Naive thymus-derived CD4-positive, alpha-beta T cell (primary cell): ENCODE results near the gene EME1. TPM values are rescaled to one million over a fixed set of nuclear protein-coding genes. Genes with fewer than 3 reads are reported as not detected.

Experiments
- ATAC-seq: fragments of 150-1000 bp; cut with Tn5 transposase; 2 replicates; pipeline ENCODE4 v1.10.0; 2021; ENCODE audit warnings: mild to moderate bottlenecking, moderate library complexity
- CTCF ChIA-PET: fragments of 350-600 bp; sonication (Branson Sonifier 250); formaldehyde crosslinking; loops from one replicate; lab custom pipeline; 2021; ENCODE audit warnings: antibody characterized with exemption; lab: Charles Lee
- POLR2A ChIA-PET: fragments of 350-600 bp; sonication (Branson Sonifier 250); formaldehyde crosslinking; loops from one replicate; lab custom pipeline; 2021; ENCODE audit warnings: antibody characterized with exemption, inconsistent platforms; lab: Charles Lee
- DNase-seq, 9 donors: peaks; one replicate each; pipeline versions ENCODE4 v3.0.0 to v3.0.0-alpha.2; 2020 to 2022; ENCODE audit warnings: mixed read lengths in 1 of 9
- H3K27ac ChIP-seq: one replicate; pipeline ENCODE4 v1.7.0; 2013; ENCODE audit warnings: mild to moderate bottlenecking, low read depth, low read length, moderate library complexity
- H3K27me3 ChIP-seq, 2 donors: one replicate each; pipeline ENCODE4 v1.7.0; 2013; ENCODE audit warnings: low read length in 2 of 2, mild to moderate bottlenecking in 2 of 2, moderate library complexity in 2 of 2; ENCODE audit not compliant: control insufficient read depth in 2 of 2, insufficient read depth in 2 of 2
- H3K36me3 ChIP-seq, 3 experiments: 1 replicate in 2 of 3; 2 replicates in 1 of 3; pipeline ENCODE4 v1.7.0; 2013; ENCODE audit warnings: low read length in 3 of 3, mild to moderate bottlenecking in 3 of 3, moderate library complexity in 1 of 3; ENCODE audit not compliant: insufficient read depth in 3 of 3, control insufficient read depth in 2 of 3
- H3K4me1 ChIP-seq, 2 donors: one replicate each; pipeline ENCODE4 v1.7.0; 2013; ENCODE audit warnings: low read length in 2 of 2, mild to moderate bottlenecking in 2 of 2, moderate library complexity in 1 of 2; ENCODE audit not compliant: control insufficient read depth in 2 of 2, insufficient read depth in 2 of 2
- H3K4me3 ChIP-seq: 2 replicates; pipeline ENCODE4 v1.7.0; 2013; ENCODE audit warnings: mild to moderate bottlenecking, low read length
- H3K9me3 ChIP-seq, 3 experiments: 1 replicate in 2 of 3; 2 replicates in 1 of 3; pipeline ENCODE4 v1.7.0; 2013; ENCODE audit warnings: low read length in 3 of 3; ENCODE audit not compliant: control insufficient read depth in 2 of 3
- H3K27ac Mint-ChIP-seq, 9 donors: one replicate each; pipeline ENCODE4 v1.8.0; 2020 to 2022; ENCODE audit warnings: mixed read lengths in 9 of 9, mild to moderate bottlenecking in 8 of 9, moderate library complexity in 5 of 9, inconsistent platforms in 2 of 9
- H3K27me3 Mint-ChIP-seq, 5 donors: one replicate each; pipeline ENCODE4 v1.8.0; 2021 to 2022; ENCODE audit warnings: mixed read lengths in 5 of 5, mild to moderate bottlenecking in 1 of 5
- H3K36me3 Mint-ChIP-seq, 5 donors: one replicate each; pipeline ENCODE4 v1.8.0; 2020 to 2022; ENCODE audit warnings: mixed read lengths in 5 of 5, mild to moderate bottlenecking in 3 of 5, inconsistent platforms in 1 of 5
- H3K4me1 Mint-ChIP-seq, 7 donors: one replicate each; pipeline ENCODE4 v1.8.0; 2020 to 2022; ENCODE audit warnings: mixed read lengths in 7 of 7, mild to moderate bottlenecking in 3 of 7, inconsistent platforms in 1 of 7
- H3K4me3 Mint-ChIP-seq, 10 donors: one replicate each; pipeline ENCODE4 v1.8.0; 2020 to 2022; ENCODE audit warnings: mild to moderate bottlenecking in 10 of 10, mixed read lengths in 10 of 10, moderate library complexity in 6 of 10, inconsistent platforms in 2 of 10
- H3K9me3 Mint-ChIP-seq, 11 donors: one replicate each; pipeline ENCODE4 v1.8.0; 2020 to 2022; ENCODE audit warnings: mixed read lengths in 11 of 11, mild to moderate bottlenecking in 4 of 11, inconsistent platforms in 1 of 11, moderate library complexity in 1 of 11
- intact Hi-C, 2 donors: fragments of 100-400 bp; cut with micrococcal nuclease; formaldehyde crosslinking; loops; one replicate each; pipeline ENCODE4 v1.15.1; 2023
- polyA plus RNA-seq, 2 donors: library from polyadenylated mRNA; unstranded; fragments of 300-500 nt; fragmentation: Illumina TruSeq; gene quantifications; one replicate each; pipeline ENCODE4 v1.2.3, GENCODE V29; 2021
- total RNA-seq, 6 experiments: library from RNA in 5 of 6; stranded (reverse) in 5 of 6; gene quantifications; 1 replicate in 5 of 6; 2 replicates in 1 of 6; pipeline ENCODE4 v1.2.3 and lab custom pipeline; 2021 to 2026

EME1 gene
- total and polyA plus RNA-seq, 7 experiments from 2014 or later, result 0.61 to 17.5 (median 2.2) TPM; not detected in 2

DNA sequence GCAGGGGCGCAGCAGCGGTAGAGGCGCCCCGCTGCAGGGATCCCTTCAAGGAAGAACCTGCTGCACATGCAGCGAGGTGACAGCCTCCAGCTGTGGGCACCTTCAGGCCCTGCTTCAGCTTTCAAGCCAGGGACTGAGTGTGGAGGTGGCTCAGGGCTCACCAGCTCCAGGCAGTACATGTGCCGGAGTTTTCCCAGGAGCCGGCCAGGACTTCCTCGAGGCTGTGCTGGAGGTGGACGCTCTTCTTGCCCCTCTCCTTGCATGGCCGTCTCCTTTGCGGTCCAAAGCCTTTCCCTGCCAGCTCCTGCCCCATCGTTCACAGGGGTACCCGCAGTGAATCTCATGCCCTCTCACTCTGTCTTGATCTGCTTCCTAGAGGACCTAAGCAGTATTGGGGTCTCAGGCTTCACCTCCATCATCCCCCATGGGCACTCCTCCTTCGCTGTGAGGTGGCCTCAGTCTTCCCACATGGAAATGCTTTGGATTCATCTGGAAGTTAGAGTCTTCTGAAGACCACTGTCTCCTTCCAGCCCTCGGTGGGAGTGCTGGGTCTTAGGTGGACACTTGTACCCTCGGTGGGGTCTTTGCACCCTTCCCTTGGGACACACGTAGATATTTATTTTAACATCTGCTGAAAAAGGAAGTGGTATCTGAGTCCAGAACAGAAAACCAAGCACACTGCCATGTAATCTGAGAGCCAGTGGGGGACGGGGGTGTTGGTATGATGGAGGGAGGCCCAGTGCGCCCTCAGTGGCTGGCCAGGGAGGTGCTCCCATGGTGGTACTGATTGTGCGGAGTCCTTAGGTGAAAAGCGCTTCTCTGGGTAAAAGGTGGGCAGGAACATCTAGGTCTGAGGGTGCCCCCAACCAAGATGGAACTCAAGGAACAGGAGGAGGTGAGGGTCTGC is 20.1 kb upstream of the EME1 start:
- peaks cover 0 to 51% (median 6%) of the 10 kb centered on the region in 3 experiments for H3K36me3 ChIP-seq
- H3K9me3 ChIP-seq, result no peaks in the 10 kb centered on the region
- no peak overlapping the region for H3K27ac ChIP-seq
- ChIA-PET CTCF (no interaction called here), POLR2A (no interaction called here)
- Mint-ChIP-seq H3K4me1 (peaks cover 16 to 29% (median 19%) of the 10 kb centered on the region in 7 donors), H3K27ac (peak overlapping the region in 4 of 9 donors; percentile 16 to 76 (median 55)), H3K4me3 (no peak overlapping the region), H3K27me3 (no peaks in the 10 kb centered on the region), H3K9me3 (peaks cover 0 to 2% (median 0%) of the 10 kb centered on the region in 11 donors), H3K36me3 (peaks cover 0 to 7% (median 4%) of the 10 kb centered on the region in 5 donors)
- intact Hi-C loops, result no loop called here
- H3K4me1 ChIP-seq, result peaks cover 2 to 4% of the 10 kb centered on the region in 2 donors
- H3K4me3 ChIP-seq, result no peak overlapping the region
- ATAC-seq (no peak), DNase-seq (no peak)
- no peaks in the 10 kb centered on the region for H3K27me3 ChIP-seq

DNA sequence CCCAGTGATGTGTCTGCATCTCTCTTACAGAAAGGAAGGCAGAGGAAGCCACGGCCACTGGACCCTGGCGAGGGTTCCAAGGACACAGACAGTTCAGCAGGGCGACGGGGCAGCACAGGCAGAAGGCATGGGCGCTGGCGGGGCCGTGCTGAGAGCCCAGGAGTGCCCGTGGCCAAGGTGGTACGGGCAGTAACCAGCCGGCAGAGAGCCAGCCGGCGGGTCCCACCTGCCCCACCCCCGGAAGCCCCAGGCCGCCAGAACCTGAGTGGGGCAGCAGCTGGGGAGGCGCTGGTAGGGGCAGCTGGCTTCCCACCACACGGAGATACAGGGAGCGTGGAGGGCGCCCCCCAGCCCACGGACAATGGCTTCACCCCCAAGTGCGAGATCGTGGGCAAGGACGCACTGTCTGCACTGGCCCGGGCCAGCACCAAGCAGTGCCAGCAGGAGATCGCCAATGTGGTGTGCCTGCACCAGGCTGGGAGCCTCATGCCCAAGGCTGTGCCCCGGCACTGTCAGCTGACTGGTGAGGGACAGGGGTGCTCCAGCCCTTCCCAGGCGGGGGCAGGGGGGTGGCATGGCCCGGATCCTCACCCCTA is 19.3 kb upstream of the EME1 start:
- Histone ChIP-seq H3K27ac (no peak overlapping the region), H3K36me3 (peaks cover 0 to 59% (median 6%) of the 10 kb centered on the region in 3 experiments), H3K4me3 (no peak overlapping the region), H3K9me3 (no peaks in the 10 kb centered on the region), H3K4me1 (no peaks in the 10 kb centered on the region), H3K27me3 (no peaks in the 10 kb centered on the region)
- Mint-ChIP-seq H3K36me3 (peaks cover 0 to 7% (median 4%) of the 10 kb centered on the region in 5 donors), H3K9me3 (peaks cover 0 to 2% (median 0%) of the 10 kb centered on the region in 11 donors), H3K27ac (no peak overlapping the region), H3K27me3 (no peaks in the 10 kb centered on the region), H3K4me3 (no peak overlapping the region), H3K4me1 (peaks cover 9 to 23% (median 13%) of the 10 kb centered on the region in 7 donors)
- intact Hi-C loops, result no loop called here
- DNase-seq, result no peak
- ChIA-PET CTCF (no interaction called here), POLR2A (no interaction called here)
- no peak for ATAC-seq

GRCh38 chr17:50354198-50354597 is 18.8 kb upstream of the EME1 start:
- no peak overlapping the region for H3K27ac ChIP-seq
- H3K4me1 ChIP-seq, result no peaks in the 10 kb centered on the region
- POLR2A ChIA-PET, result no interaction called here
- DNase-seq (no peak), ATAC-seq (no peak)
- H3K4me3 ChIP-seq, result no peak overlapping the region
- no peak overlapping the region for H3K4me3 Mint-ChIP-seq
- intact Hi-C loops, result no loop called here
- H3K27me3 Mint-ChIP-seq, result no peaks in the 10 kb centered on the region
- H3K9me3 Mint-ChIP-seq, result peaks cover 0 to 2% (median 0%) of the 10 kb centered on the region in 11 donors
- H3K9me3 ChIP-seq, result no peaks in the 10 kb centered on the region
- H3K27me3 ChIP-seq, result no peaks in the 10 kb centered on the region
- H3K4me1 Mint-ChIP-seq, result peaks cover 5 to 20% (median 11%) of the 10 kb centered on the region in 7 donors
- CTCF ChIA-PET, result no interaction called here
- no peak overlapping the region for H3K27ac Mint-ChIP-seq
- H3K36me3 Mint-ChIP-seq, result peaks cover 0 to 11% (median 4%) of the 10 kb centered on the region in 5 donors
- H3K36me3 ChIP-seq, result peaks cover 0 to 64% (median 6%) of the 10 kb centered on the region in 3 experiments

DNA sequence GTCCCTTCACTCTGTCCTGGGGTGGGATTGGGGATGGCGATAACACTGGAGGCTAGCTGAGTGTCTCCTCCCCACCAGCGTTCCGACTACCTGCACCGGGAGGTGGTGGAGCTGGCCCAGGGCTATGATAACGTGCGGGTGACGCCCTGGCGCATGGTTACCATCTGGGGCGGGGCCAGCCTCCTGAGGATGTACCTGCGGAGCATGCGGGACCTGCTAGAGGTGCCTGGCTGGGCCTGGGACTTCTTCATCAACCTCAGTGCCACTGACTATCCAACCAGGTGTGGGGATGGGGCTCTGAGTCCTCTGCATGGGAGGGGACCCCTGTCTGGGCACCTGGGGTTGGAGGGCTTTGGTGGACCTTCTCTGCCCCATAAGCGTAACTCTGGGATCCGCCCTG is 18.3 kb upstream of the EME1 start:
- peaks cover 0 to 2% (median 0%) of the 10 kb centered on the region in 11 donors for H3K9me3 Mint-ChIP-seq
- ATAC-seq (no peak), DNase-seq (no peak)
- no peak overlapping the region for H3K27ac ChIP-seq
- intact Hi-C loops, result no loop called here
- H3K4me3 ChIP-seq, result no peak overlapping the region
- H3K27me3 Mint-ChIP-seq, result no peaks in the 10 kb centered on the region
- no peak overlapping the region for H3K4me3 Mint-ChIP-seq
- H3K36me3 Mint-ChIP-seq, result peaks cover 0 to 11% (median 4%) of the 10 kb centered on the region in 5 donors
- CTCF ChIA-PET, result no interaction called here
- peaks cover 0 to 69% (median 6%) of the 10 kb centered on the region in 3 experiments for H3K36me3 ChIP-seq
- no peaks in the 10 kb centered on the region for H3K9me3 ChIP-seq
- H3K27me3 ChIP-seq, result no peaks in the 10 kb centered on the region
- POLR2A ChIA-PET, result interaction anchor here (1.1 kb wide), 1 partner anchor 14 kb away, joined by 4 read pairs; no protein-coding TSS in a partner anchor
- peaks cover 4 to 14% (median 9%) of the 10 kb centered on the region in 7 donors for H3K4me1 Mint-ChIP-seq
- H3K27ac Mint-ChIP-seq, result peak overlapping the region in 1 of 9 donors; percentile 70
- no peaks in the 10 kb centered on the region for H3K4me1 ChIP-seq

DNA sequence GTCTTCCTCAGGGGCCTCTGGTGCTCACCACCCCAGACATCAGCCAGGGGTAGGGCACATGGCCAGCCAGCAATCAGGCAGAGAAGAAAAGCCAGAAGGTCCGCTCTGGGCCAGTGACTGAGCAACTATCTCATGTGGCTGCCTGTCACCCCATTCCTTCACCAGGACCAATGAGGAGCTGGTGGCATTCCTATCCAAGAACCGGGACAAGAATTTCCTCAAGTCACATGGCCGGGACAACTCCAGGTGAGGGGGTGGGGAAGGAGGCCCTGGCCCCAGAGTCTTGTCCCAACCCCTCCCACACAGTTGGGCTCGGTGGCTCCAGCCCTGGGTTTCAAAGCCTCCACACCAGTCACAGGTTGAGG is 17.7 kb upstream of the EME1 start:
- CTCF ChIA-PET, result no interaction called here
- Histone ChIP-seq H3K27me3 (no peaks in the 10 kb centered on the region), H3K36me3 (peaks cover 0 to 74% (median 6%) of the 10 kb centered on the region in 3 experiments), H3K27ac (no peak overlapping the region), H3K4me3 (no peak overlapping the region), H3K4me1 (no peaks in the 10 kb centered on the region), H3K9me3 (no peaks in the 10 kb centered on the region)
- Mint-ChIP-seq H3K9me3 (peaks cover 0 to 2% (median 0%) of the 10 kb centered on the region in 11 donors), H3K36me3 (peaks cover 0 to 11% (median 4%) of the 10 kb centered on the region in 5 donors), H3K4me3 (no peak overlapping the region), H3K27me3 (no peaks in the 10 kb centered on the region), H3K4me1 (peaks cover 4 to 13% (median 9%) of the 10 kb centered on the region in 7 donors), H3K27ac (peak overlapping the region in 2 of 9 donors; percentile 68 to 70)
- intact Hi-C loops, result no loop called here
- no peak for DNase-seq
- POLR2A ChIA-PET, result interaction anchor here (1.0 to 1.1 kb wide), 2 partner anchors 13 to 19 kb away, joined by 3 to 4 read pairs; no protein-coding TSS in a partner anchor
- no peak for ATAC-seq

GRCh38 chr17:50355701-50356341 is 17.2 kb upstream of the EME1 start:
- no peak for DNase-seq

More at GRCh38 chr17:50355701-50356341, 17.2 kb upstream of the EME1 start:
- H3K4me3 Mint-ChIP-seq, result no peak overlapping the region
- no peaks in the 10 kb centered on the region for H3K27me3 ChIP-seq
- H3K4me1 Mint-ChIP-seq, result peaks cover 4 to 11% (median 7%) of the 10 kb centered on the region in 7 donors
- POLR2A ChIA-PET, result interaction anchor here (1.0 to 1.1 kb wide), 2 partner anchors 13 to 18 kb away, joined by 3 to 4 read pairs; no protein-coding TSS in a partner anchor
- CTCF ChIA-PET, result no interaction called here
- intact Hi-C loops, result no loop called here
- no peaks in the 10 kb centered on the region for H3K27me3 Mint-ChIP-seq
- H3K4me3 ChIP-seq, result no peak overlapping the region
- peaks cover 0 to 77% (median 6%) of the 10 kb centered on the region in 3 experiments for H3K36me3 ChIP-seq
- H3K36me3 Mint-ChIP-seq, result peaks cover 0 to 11% (median 4%) of the 10 kb centered on the region in 5 donors
- no peaks in the 10 kb centered on the region for H3K4me1 ChIP-seq
- ATAC-seq, result no peak
- H3K9me3 ChIP-seq, result no peaks in the 10 kb centered on the region
- H3K27ac ChIP-seq, result no peak overlapping the region
- H3K9me3 Mint-ChIP-seq, result peaks cover 0 to 2% (median 0%) of the 10 kb centered on the region in 11 donors
- H3K27ac Mint-ChIP-seq, result no peak overlapping the region
